ENCODE measurements around the gene SELENOO. TPM values are rescaled to one million over a fixed set of nuclear protein-coding genes. Genes with fewer than 3 reads are reported as not detected.

The SELENOO gene
- total and polyA plus RNA-seq, 2 donors (not counting 1 experiment from before 2014, with no cell fraction given) = 62.1 to 74.6 TPM

GRCh38 chr22:50183141-50183971 lies 17.5 kb upstream of the SELENOO start:
- 96% methylated on average over 17 of the region's 19 CpGs for WGBS (ENCODE audit: insufficient coverage)
- H3K9me3 ChIP-seq (ENCODE audit: control extremely low read depth in 1 of 3, control insufficient read depth in 2 of 3, insufficient read depth in 1 of 3, low read length in 2 of 3) = no peaks in the 10 kb centered on the region
- no peak overlapping the region for H3K9ac ChIP-seq (ENCODE audit: low read length)
- TF ChIP-seq EZH2 (IDR thresholded peaks at IDR 0.05; ENCODE audit: borderline replicate concordance, insufficient read depth, low read depth, low read length, poor library complexity, severe bottlenecking) = no peak
- TF ChIP-seq, protein P1, sequence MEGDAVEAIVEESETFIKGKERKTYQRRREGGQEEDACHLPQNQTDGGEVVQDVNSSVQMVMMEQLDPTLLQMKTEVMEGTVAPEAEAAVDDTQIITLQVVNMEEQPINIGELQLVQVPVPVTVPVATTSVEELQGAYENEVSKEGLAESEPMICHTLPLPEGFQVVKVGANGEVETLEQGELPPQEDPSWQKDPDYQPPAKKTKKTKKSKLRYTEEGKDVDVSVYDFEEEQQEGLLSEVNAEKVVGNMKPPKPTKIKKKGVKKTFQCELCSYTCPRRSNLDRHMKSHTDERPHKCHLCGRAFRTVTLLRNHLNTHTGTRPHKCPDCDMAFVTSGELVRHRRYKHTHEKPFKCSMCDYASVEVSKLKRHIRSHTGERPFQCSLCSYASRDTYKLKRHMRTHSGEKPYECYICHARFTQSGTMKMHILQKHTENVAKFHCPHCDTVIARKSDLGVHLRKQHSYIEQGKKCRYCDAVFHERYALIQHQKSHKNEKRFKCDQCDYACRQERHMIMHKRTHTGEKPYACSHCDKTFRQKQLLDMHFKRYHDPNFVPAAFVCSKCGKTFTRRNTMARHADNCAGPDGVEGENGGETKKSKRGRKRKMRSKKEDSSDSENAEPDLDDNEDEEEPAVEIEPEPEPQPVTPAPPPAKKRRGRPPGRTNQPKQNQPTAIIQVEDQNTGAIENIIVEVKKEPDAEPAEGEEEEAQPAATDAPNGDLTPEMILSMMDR (IDR thresholded peaks at IDR 0.05) = no peak
- H3K27ac ChIP-seq (ENCODE audit: low read length in 2 of 2) = no peak overlapping the region
- intact Hi-C loops (cut with micrococcal nuclease) = no loop called here
- H2AFZ ChIP-seq (ENCODE audit: insufficient read depth, low read depth, low read length, poor library complexity, severe bottlenecking) = no peak overlapping the region
- no peak overlapping the region for H3K4me2 ChIP-seq (replicated peaks; ENCODE audit: low read depth, low read length, poor library complexity, severe bottlenecking)
- ChIA-PET CTCF (no interaction called here), POLR2A (interaction anchor here (1.1 kb wide), 1 partner anchor 10 kb away, joined by 3 read pairs; no protein-coding TSS in a partner anchor)
- Mint-ChIP-seq H3K9me3 (ENCODE audit: insufficient read depth) (no peaks in the 10 kb centered on the region), H3K27me3 (peaks cover 5% of the 10 kb centered on the region), H3K4me3 (peak overlapping the region; percentile 71), H3K4me1 (peaks cover 30% of the 10 kb centered on the region), H3K27ac (peak overlapping the region; percentile 65)
- H3K4me1 ChIP-seq (ENCODE audit: control insufficient read depth in 2 of 2, insufficient read depth in 2 of 2, low read length in 2 of 2) = peaks cover 38 to 43% of the 10 kb centered on the region in 2 donors
- peaks cover 0 to 21% (median 2%) of the 10 kb centered on the region in 4 experiments for H3K27me3 ChIP-seq (replicated peaks in 1 of 4; ENCODE audit: control extremely low read depth in 1 of 4, control insufficient read depth in 3 of 4, insufficient read depth in 4 of 4, low read length in 3 of 4)
- peaks cover 11% of the 10 kb centered on the region for H3K79me2 ChIP-seq (ENCODE audit: control insufficient read depth, insufficient read depth, low read length)
- ATAC-seq (ENCODE audit: low read depth) (no peak), DNase-seq (no peak)
- H4K20me1 ChIP-seq (ENCODE audit: control insufficient read depth, insufficient read depth, low read length, poor library complexity, severe bottlenecking) = no peaks in the 10 kb centered on the region
- peaks cover 0 to 3% of the 10 kb centered on the region in 2 experiments for H3K36me3 ChIP-seq (replicated peaks in 1 of 2; ENCODE audit: control extremely low read depth in 1 of 2, control insufficient read depth in 1 of 2, extremely low read depth in 1 of 2, insufficient read depth in 2 of 2, low read length in 1 of 2)
- no peak overlapping the region for H3K4me3 ChIP-seq (ENCODE audit: control extremely low read depth in 1 of 5, extremely low read depth in 1 of 5, insufficient read depth in 1 of 5, low read depth in 2 of 5, low read length in 4 of 5)
